Activated naive CD8-positive, alpha-beta T cell treated with anti-CD3 and anti-CD28 coated beads, Interleukin-2, amount 10 ng/mL, durations not matched to agents 7 days and 5 days (primary cell): ENCODE measurements around the gene IRX2. TPM values are rescaled to one million over a fixed set of nuclear protein-coding genes. Genes with fewer than 3 reads are reported as not detected.

Experiments used
- ATAC-seq: fragments of 150-1000 bp; cut with Tn5 transposase; one replicate; pipeline ENCODE4 v1.10.0; 2021; ENCODE audit warnings: low read depth, moderate library complexity
- POLR2A ChIA-PET: fragments of 350-600 bp; sonication (Branson Sonifier 250); formaldehyde crosslinking; loops from one replicate; lab custom pipeline; 2021; ENCODE audit warnings: antibody characterized with exemption; lab: Charles Lee
- DNase-seq: peaks from one replicate; pipeline ENCODE4 v3.0.0; 2021
- H3K27ac Mint-ChIP-seq: one replicate; pipeline ENCODE4 v1.8.0; 2022; ENCODE audit warnings: mild to moderate bottlenecking, mixed read lengths
- H3K27me3 Mint-ChIP-seq: one replicate; pipeline ENCODE4 v1.8.0; 2022; ENCODE audit warnings: mild to moderate bottlenecking, moderate library complexity, mixed read lengths
- H3K36me3 Mint-ChIP-seq: one replicate; pipeline ENCODE4 v1.8.0; 2021; ENCODE audit warnings: mild to moderate bottlenecking, mixed read lengths
- H3K4me1 Mint-ChIP-seq: one replicate; pipeline ENCODE4 v1.8.0; 2021; ENCODE audit warnings: mixed read lengths
- H3K4me3 Mint-ChIP-seq: one replicate; pipeline ENCODE4 v1.8.0; 2022; ENCODE audit warnings: mild to moderate bottlenecking, moderate library complexity, mixed read lengths
- H3K9me3 Mint-ChIP-seq: one replicate; pipeline ENCODE4 v1.8.0; 2021; ENCODE audit warnings: mixed read lengths
- total RNA-seq, 2 experiments: library from RNA; stranded (reverse); gene quantifications; one replicate each; pipeline ENCODE4 v1.2.3, GENCODE V29; 2021

IRX2 gene
- total RNA-seq, 2 experiments from 2014 or later: not detected

DNA sequence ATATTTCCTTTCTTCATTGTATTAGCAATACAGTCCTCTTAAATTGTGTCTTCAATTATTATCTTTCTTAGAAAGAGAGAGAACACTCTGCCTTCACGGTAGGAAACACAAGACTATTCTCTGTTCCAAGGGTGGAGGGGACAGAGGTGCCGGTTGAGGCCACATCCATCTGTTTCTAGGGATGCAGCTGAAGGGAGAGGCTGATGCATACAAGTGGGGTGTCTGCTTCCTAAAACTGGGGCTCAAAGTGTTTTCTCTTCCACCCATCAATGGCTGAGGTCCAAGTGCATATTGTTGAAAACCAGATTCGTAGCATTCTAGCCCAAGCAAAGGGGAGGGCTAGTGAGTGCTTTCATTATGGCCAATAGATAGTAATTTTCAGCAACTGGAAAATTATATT lies 9.5 kb downstream of the IRX2 start:
- Mint-ChIP-seq H3K4me3 (no peak overlapping the region), H3K27me3 (peaks cover 75% of the 10 kb centered on the region)
- no peak for DNase-seq

DNA sequence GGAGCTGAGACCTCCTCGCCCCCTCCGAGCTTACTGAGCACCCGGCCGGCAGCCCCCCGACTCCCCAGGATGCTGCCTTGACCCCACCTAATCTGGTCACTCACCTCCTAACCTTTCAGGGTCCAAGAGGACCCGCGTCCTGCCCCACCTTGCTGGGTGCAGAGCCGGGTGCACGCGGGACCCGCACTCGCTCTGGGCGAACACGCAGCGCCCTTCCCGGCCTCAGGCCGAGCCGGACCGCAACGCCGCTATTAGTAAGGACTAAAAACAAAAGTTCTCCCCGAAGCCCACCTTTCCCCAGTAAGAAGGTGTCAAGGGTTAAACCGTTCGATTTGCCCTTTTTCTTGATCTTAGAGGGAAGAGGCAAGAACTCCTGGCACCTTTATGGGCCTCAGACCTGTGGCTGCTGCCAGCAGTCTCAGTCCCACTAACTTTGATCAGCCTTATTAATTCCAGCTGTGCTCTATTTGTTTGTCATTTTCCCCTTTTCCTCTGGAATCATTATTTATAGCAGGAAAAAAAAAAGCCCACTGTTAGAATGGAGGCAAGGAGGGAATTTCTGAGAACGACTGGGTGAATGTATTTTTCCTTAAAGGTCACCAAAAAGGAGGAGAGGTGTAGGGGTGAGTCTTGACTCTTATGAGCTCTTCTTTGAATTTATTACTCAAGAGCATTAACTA lies 10.5 kb downstream of the IRX2 start:
- ATAC-seq (no peak), DNase-seq (no peak)
- POLR2A ChIA-PET: no interaction called here
- Mint-ChIP-seq H3K36me3 (no peaks in the 10 kb centered on the region), H3K4me3 (no peak overlapping the region), H3K27me3 (peaks cover 69% of the 10 kb centered on the region), H3K9me3 (peaks cover 1% of the 10 kb centered on the region), H3K27ac (no peak overlapping the region), H3K4me1 (no peaks in the 10 kb centered on the region)

More for the DNA sequence above, 9.5 kb downstream of the IRX2 start:
- no peak for ATAC-seq
- Mint-ChIP-seq H3K9me3 (peaks cover 4% of the 10 kb centered on the region), H3K27ac (no peak overlapping the region), H3K36me3 (no peaks in the 10 kb centered on the region), H3K4me1 (no peaks in the 10 kb centered on the region)
- POLR2A ChIA-PET: no interaction called here

DNA sequence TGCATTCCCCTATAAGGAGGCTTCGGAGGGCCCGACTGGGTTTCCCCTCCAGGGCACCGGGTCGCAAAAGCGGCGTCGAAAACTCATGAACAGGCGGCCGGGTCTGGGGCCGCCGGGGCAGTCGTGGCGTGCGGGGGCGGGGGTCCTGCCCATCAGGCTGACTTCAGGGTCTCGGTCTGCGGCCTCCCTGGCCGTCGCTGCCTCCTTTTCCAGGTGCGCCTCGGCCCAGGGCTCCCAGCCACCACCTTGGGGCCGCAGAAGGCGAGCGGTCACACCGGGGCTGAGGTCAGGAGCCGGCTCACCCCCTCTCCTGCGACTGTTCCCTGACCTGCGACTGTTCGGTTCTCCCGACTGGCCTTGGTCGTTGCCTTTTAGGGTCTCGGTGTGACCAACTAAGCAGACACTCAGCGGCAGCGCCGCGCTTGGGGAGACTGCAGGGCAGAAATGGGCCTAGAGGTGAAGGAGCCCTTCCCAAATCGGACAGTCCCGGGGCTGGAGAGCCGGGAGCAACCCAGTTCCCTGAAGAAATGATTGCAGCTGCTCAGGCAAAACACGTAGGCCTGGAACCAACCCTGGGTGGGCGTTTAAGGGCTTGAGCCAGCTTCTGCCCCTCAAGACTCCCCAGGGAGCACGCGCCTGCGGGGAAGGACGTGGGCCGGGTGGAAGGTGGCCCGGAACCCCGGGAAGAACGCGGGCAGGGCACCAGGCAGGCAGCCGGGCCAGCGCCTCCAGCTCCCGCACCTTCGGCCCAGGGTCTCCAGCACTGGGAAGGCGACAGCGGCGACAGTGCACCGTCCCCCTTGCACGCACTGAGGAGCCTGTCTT lies 11.2 kb downstream of the IRX2 start:
- no peak overlapping the region for H3K4me3 Mint-ChIP-seq
- no peak for ATAC-seq
- no peaks in the 10 kb centered on the region for H3K36me3 Mint-ChIP-seq
- no peaks in the 10 kb centered on the region for H3K4me1 Mint-ChIP-seq
- peaks cover 63% of the 10 kb centered on the region for H3K27me3 Mint-ChIP-seq
- DNase-seq: no peak
- no peak overlapping the region for H3K27ac Mint-ChIP-seq
- POLR2A ChIA-PET: no interaction called here
- peaks cover 1% of the 10 kb centered on the region for H3K9me3 Mint-ChIP-seq

DNA sequence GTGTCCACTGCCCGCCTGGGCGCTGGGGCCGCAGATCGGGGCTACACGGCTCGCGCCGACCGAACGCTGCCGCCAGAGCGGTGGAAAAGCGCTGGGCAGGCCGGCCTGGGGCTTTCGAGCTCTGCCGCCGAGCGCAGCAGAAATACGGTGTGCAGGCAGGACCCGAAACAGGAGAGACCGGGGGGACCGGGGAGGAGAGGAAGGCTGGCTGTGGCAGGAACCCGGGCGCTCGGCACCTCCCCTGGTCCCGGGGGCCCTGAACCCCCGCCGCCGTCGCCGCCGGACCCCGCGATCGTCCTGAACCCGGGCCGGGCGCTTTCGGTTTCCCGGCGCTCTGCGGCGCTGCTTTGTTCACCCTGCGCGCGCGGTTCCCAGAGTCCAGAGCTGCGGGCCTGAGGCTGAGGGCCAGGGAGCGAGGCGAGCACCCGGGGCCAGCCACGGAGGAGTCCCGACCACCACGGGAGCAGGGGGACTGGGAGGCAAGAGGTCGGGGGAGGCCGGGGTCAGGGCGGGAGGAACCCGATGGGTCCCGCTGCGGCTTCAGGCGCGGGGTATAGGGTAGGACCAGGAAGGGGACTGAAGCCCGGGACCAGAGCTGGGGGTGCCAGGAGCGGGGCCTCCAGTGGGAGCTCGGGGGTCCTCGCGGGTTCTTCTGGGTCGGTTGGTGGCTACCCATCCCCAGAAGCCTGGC lies 12.0 kb downstream of the IRX2 start:
- ATAC-seq (no peak), DNase-seq (peak; percentile 31)
- Mint-ChIP-seq H3K27ac (no peak overlapping the region), H3K4me1 (no peaks in the 10 kb centered on the region), H3K4me3 (no peak overlapping the region), H3K36me3 (no peaks in the 10 kb centered on the region), H3K9me3 (peaks cover 1% of the 10 kb centered on the region), H3K27me3 (peaks cover 57% of the 10 kb centered on the region)
- POLR2A ChIA-PET: no interaction called here

DNA sequence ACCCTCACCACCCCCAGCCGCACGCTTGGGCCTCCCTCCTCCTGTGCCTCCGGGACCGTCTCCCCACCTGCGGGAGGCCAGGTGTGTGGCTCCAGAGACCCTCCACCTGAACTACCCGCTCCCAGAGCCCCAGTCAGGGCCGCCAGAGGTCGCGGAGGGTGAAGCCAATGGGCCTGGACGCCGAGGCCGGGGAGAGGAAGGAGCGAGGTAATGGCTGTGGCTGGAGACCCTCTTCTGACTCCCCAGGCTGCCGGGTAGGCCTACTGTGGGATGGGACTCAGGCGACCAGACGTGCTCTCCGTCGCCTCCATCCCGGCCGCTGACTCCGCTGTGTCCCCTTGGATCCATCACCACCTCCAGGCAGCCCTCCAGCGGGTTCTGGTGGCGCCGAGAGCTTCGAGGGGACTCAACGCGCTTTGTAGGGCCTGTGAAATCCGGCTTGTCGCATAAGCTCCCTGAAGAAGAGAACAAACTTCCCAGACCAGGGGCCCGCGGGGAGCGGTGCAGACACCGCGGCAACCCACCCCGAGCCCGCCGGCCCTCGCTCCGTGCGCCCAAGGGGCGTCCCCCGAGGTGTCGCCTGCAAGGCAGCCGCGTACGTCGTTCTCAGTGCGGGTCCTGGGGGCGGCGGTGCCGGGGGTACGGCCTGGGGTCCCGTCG lies 12.6 kb downstream of the IRX2 start:
- DNase-seq (peak; percentile 29), ATAC-seq (no peak)
- no peaks in the 10 kb centered on the region for H3K36me3 Mint-ChIP-seq
- H3K4me1 Mint-ChIP-seq: no peaks in the 10 kb centered on the region
- POLR2A ChIA-PET: no interaction called here
- H3K27ac Mint-ChIP-seq: no peak overlapping the region
- H3K4me3 Mint-ChIP-seq: no peak overlapping the region
- H3K27me3 Mint-ChIP-seq: peaks cover 50% of the 10 kb centered on the region
- H3K9me3 Mint-ChIP-seq: peaks cover 1% of the 10 kb centered on the region

DNA sequence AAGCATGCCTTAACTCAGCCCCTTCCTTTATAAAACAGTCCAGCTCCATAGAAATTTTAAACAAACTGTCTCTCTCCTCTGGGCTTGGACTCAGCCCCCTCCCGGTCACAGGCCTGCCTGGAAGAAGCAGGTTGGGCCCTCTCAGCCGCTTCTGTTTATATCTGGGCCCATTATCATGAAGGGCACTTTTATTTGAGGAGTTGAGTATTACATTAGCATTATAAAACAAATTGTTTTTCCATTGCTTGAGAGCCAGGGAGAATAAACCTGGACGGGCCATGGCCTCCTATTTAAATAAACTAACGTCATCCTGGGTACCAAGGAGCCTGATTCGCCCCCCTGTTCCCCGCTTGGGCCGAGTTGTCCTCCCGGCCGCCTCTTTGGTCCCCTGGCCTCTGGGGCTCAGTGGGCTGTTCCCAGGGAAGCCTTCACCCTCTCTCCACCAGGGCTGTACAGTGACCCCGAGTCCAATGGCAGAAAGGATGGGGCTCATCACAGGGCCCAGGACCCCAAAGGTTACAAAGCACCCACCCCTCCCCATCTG lies 13.2 kb downstream of the IRX2 start:
- POLR2A ChIA-PET: no interaction called here

DNA sequence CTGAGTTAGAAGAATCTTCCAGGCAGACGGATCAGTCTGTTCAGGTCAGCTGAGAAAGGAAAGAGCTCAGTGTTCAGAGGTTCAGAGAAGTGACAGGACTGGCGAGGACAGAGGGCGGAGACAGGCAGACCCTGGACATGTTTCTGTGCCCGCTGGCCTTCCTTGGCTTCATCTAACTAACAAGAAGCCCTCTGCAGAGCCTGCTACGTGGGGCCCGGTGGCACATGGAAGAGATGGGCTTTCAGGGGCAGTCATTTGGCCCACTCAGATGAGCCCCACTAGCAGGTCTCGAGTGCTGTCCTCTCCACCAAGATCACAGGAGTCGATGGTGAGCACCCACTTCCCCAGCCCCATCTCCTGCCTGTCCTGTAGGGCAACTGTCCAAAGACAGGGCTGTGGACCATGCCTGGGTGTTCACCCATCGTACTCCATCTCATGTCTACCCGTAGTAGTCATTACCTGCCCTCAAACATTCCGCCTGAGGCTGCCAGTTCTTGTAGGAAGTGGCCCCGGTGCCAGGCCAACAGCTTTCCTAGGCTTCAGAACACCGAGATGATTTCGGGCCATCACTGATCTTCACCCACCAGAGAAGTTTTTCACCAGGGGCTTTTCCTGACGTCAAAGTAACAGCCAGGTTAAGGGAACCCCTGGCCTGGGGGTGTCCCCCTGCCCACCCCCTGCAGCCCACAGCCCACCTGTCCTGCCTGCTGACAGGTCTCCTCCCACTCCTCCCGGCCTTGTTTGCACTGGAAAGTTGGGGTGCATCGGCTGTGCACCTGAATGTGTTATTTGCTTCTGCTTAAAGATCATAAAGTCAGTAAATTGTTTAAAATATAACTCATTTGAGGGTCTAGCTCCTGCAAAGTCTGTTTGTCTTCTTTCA lies 14.0 kb downstream of the IRX2 start:
- H3K9me3 Mint-ChIP-seq: peaks cover 1% of the 10 kb centered on the region
- ATAC-seq: no peak
- no peak overlapping the region for H3K4me3 Mint-ChIP-seq
- H3K36me3 Mint-ChIP-seq: no peaks in the 10 kb centered on the region
- no peaks in the 10 kb centered on the region for H3K4me1 Mint-ChIP-seq
- peaks cover 41% of the 10 kb centered on the region for H3K27me3 Mint-ChIP-seq
- H3K27ac Mint-ChIP-seq: no peak overlapping the region
- DNase-seq: no peak
- POLR2A ChIA-PET: no interaction called here

More for the DNA sequence above, 13.2 kb downstream of the IRX2 start:
- Mint-ChIP-seq H3K4me1 (no peaks in the 10 kb centered on the region), H3K9me3 (peaks cover 1% of the 10 kb centered on the region), H3K27ac (no peak overlapping the region), H3K4me3 (no peak overlapping the region), H3K27me3 (peaks cover 46% of the 10 kb centered on the region), H3K36me3 (no peaks in the 10 kb centered on the region)
- DNase-seq (no peak), ATAC-seq (no peak)

DNA sequence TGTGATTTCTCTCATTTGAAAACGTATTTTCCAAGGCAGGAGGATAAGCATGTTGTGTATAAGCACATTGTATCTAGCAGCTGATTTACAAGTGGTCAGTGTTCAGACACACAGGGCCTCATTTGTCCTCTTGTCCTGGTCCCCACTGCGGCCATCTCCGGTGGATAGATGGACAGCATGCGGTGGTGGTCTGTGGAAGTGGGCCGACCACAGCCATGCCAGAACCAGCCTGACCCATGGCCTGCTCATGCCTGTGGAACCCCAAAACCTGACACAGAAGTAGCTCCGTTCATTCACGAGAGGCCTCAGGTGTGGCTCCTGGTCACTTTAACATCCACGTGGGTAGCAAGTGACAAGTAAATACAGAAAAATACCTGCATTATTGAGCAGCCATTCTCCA lies 14.6 kb downstream of the IRX2 start:
- POLR2A ChIA-PET: no interaction called here
- no peaks in the 10 kb centered on the region for H3K4me1 Mint-ChIP-seq
- no peak for ATAC-seq
- H3K9me3 Mint-ChIP-seq: peaks cover 1% of the 10 kb centered on the region
- no peak overlapping the region for H3K4me3 Mint-ChIP-seq
- no peak for DNase-seq
- H3K27me3 Mint-ChIP-seq: peaks cover 37% of the 10 kb centered on the region
- no peaks in the 10 kb centered on the region for H3K36me3 Mint-ChIP-seq
- no peak overlapping the region for H3K27ac Mint-ChIP-seq

DNA sequence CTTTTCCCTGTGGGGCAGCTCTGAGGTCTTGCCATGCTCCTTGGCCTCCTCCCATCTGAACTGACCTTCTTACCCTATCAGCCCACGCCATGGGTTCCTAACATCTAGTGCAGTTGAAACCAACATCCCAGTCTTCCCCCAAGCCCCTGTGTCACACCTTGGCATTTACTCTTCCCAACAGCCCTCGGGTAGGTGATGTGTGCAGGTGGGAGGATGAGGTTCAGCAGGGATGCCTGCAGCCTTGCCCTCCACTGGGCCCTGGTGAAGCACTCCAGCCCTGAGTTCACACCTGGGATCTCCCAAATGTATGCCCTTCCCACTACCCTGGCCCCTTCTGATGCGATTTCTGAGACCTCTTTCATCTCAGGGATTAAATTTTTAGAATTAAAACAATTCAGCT lies 15.5 kb downstream of the IRX2 start:
- no peaks in the 10 kb centered on the region for H3K36me3 Mint-ChIP-seq
- ATAC-seq: no peak
- H3K4me3 Mint-ChIP-seq: no peak overlapping the region
- POLR2A ChIA-PET: no interaction called here
- peaks cover 28% of the 10 kb centered on the region for H3K27me3 Mint-ChIP-seq
- H3K27ac Mint-ChIP-seq: no peak overlapping the region
- no peak for DNase-seq
- no peaks in the 10 kb centered on the region for H3K9me3 Mint-ChIP-seq
- H3K4me1 Mint-ChIP-seq: no peaks in the 10 kb centered on the region

DNA sequence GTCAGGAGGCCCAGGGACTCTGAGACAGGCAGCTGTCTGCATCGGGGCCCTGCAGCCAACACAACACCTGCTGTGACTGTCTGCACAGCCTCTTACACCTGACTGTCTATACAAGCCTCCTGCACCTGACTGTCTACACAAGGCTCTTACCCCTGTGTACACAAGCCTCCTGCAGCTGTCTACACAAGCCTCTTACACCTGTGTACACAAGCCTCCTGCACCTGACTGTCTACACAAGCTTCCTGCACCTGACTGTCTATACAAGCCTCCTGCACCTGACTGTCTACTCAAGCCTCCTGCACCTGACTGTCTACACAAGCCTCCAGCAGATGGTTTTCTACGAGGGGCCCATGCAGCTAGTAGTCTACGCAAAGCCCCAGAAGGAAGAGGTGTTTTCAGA lies 18.6 kb downstream of the IRX2 start:
- Mint-ChIP-seq H3K4me1 (no peaks in the 10 kb centered on the region), H3K9me3 (no peaks in the 10 kb centered on the region), H3K4me3 (no peak overlapping the region), H3K27ac (no peak overlapping the region), H3K36me3 (no peaks in the 10 kb centered on the region), H3K27me3 (peaks cover 10% of the 10 kb centered on the region)
- DNase-seq (no peak), ATAC-seq (no peak)
- POLR2A ChIA-PET: no interaction called here

DNA sequence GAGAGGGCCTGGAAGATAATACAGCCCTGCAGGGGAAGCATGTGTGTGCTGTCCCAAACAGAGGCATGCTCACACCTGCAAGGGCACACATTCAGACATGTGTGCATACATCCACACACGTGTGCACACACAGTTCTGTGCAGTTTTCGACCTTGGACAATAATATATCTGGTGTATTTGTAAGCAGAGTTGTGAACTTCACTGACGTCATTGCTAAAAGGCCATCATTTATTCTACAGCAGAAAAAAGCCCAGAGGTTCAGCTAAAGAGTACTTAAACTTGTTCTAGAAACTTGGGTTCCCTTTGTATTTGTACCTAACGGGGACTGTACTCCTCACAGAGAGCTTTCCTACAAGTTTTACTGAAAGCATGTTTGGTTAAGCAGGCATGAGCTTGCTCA lies 19.5 kb downstream of the IRX2 start:
- no peaks in the 10 kb centered on the region for H3K36me3 Mint-ChIP-seq
- peaks cover 2% of the 10 kb centered on the region for H3K27me3 Mint-ChIP-seq
- H3K4me3 Mint-ChIP-seq: no peak overlapping the region
- ATAC-seq (no peak), DNase-seq (no peak)
- no peak overlapping the region for H3K27ac Mint-ChIP-seq
- no peaks in the 10 kb centered on the region for H3K9me3 Mint-ChIP-seq
- POLR2A ChIA-PET: no interaction called here
- H3K4me1 Mint-ChIP-seq: no peaks in the 10 kb centered on the region

DNA sequence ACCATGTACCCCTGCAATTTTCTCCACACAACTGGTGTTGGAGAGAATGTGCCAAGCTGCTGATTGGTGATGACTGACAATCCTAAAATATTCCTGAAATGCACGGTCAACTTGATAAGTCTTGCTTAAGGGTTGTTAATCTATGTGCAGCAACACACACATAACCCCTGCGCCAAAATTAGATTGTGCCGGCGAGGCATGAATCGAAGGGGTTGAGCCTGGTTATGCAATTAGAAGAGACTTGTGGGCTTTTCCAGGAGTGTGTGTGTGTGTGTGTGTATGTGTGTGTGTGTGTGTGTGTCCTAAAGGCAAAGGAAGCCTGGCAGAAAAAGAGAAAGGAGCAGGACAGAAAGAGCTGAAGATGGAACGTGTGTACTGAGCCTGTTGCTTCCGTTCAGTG lies 22.3 kb downstream of the IRX2 start:
- Mint-ChIP-seq H3K9me3 (peaks cover 1% of the 10 kb centered on the region), H3K4me1 (no peaks in the 10 kb centered on the region), H3K36me3 (no peaks in the 10 kb centered on the region), H3K27me3 (no peaks in the 10 kb centered on the region), H3K4me3 (no peak overlapping the region), H3K27ac (no peak overlapping the region)
- ATAC-seq (no peak), DNase-seq (no peak)
- POLR2A ChIA-PET: no interaction called here
